Central memory CD8-positive, alpha-beta T cell (primary cell): ENCODE results near the gene CDKL2.
"Not testable (repeated sequence)": the region's sequence is repeated elsewhere in the genome, so short reads cannot be mapped to it uniquely, and the experiment has no call there.

Experiments
- ATAC-seq: fragments of 150-1000 bp; cut with Tn5 transposase; replicated peaks from 2 replicates; pipeline ENCODE4 v1.10.0; 2022; ENCODE audit warnings: mild to moderate bottlenecking, moderate FRiP score, moderate number of reproducible peaks; ENCODE audit not compliant: poor library complexity, severe bottlenecking; ENCODE audit errors: extremely low read depth
- DNase-seq, 2 donors: peaks; one replicate each; pipeline ENCODE4 v3.0.0; 2021; ENCODE audit warnings: low spot score in 2 of 2
- H3K27ac Mint-ChIP-seq: one replicate; pipeline ENCODE4 v1.8.0; 2022; ENCODE audit warnings: low read depth, mild to moderate bottlenecking, moderate library complexity, mixed read lengths
- H3K27me3 Mint-ChIP-seq: one replicate; pipeline ENCODE4 v1.8.0; 2022; ENCODE audit warnings: mixed read lengths
- H3K36me3 Mint-ChIP-seq: one replicate; pipeline ENCODE4 v1.8.0; 2022; ENCODE audit warnings: mild to moderate bottlenecking, moderate library complexity, mixed read lengths; ENCODE audit not compliant: insufficient read depth
- H3K4me1 Mint-ChIP-seq: one replicate; pipeline ENCODE4 v1.8.0; 2022; ENCODE audit warnings: mixed read lengths
- H3K4me3 Mint-ChIP-seq: one replicate; pipeline ENCODE4 v1.8.0; 2022; ENCODE audit warnings: mild to moderate bottlenecking, moderate library complexity, mixed read lengths
- H3K9me3 Mint-ChIP-seq: one replicate; pipeline ENCODE4 v1.8.0; 2022; ENCODE audit warnings: mixed read lengths

Gene CDKL2

DNA sequence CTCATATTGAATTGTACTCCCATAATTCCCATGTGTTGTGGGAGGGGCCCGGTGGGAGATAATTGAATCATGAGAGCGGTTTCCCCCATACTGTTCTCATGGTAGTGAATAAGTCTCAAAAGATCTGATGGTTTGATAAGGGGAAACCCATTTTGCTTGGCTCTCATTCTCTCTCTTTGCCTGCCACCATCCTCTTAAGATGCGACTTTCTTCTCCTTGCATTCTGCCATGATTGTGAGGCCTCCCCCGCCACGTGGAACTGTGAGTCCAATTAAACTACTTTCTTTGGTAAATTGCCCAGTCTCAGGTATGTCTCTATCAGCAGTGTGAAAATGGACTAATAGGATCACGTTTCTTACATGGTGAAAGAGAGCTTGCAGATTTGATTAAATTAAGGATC is 93.0 kb downstream of the CDKL2 start:
- not testable (repeated sequence) for H3K27ac Mint-ChIP-seq, H3K27me3 Mint-ChIP-seq, ATAC-seq, H3K4me3 Mint-ChIP-seq, H3K9me3 Mint-ChIP-seq, H3K36me3 Mint-ChIP-seq, H3K4me1 Mint-ChIP-seq, DNase-seq

GRCh38 chr4:75533926-75534325 is 96.4 kb downstream of the CDKL2 start:
- not testable (repeated sequence) for H3K27ac Mint-ChIP-seq, H3K4me3 Mint-ChIP-seq, H3K27me3 Mint-ChIP-seq, H3K4me1 Mint-ChIP-seq, ATAC-seq, DNase-seq
- H3K36me3 Mint-ChIP-seq = peaks cover 19% of the 10 kb centered on the region
- H3K9me3 Mint-ChIP-seq = peaks cover 11% of the 10 kb centered on the region

GRCh38 chr4:75533339-75533887 is 96.9 kb downstream of the CDKL2 start:
- not testable (repeated sequence) for H3K27me3 Mint-ChIP-seq, ATAC-seq, H3K27ac Mint-ChIP-seq, DNase-seq, H3K4me1 Mint-ChIP-seq, H3K4me3 Mint-ChIP-seq
- Mint-ChIP-seq H3K9me3 (peaks cover 11% of the 10 kb centered on the region), H3K36me3 (peaks cover 19% of the 10 kb centered on the region)

DNA sequence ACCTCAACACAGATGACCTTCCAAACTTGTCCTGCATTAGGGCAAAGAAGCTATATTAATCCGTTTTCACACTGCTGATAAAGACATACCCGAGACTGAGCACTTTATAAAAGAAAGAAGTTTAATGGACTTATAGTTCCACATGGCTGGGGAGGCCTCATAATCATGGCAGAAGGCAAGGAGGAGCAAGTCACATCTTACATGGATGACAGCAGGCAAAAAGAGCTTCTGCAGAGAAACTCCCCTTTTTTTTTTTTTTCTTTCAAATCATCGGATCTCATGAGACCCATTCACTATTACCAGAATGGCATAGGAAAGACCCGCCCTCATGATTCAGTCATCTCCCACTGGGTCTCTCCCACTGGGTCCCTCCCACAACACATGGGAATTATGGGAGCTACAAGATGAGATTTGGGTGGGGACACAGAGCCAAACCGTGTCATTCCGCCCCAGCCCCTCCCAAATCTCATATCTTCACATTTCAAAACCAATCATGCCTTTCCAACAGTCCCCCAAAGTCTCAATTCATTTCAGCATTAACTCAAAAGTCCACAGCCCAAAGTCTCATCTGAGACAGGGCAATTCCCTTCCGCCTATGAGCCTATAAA is 98.7 kb downstream of the CDKL2 start:
- H3K4me1 Mint-ChIP-seq, ATAC-seq, DNase-seq, H3K27me3 Mint-ChIP-seq, H3K4me3 Mint-ChIP-seq, H3K27ac Mint-ChIP-seq: not testable (repeated sequence)
- H3K9me3 Mint-ChIP-seq = peaks cover 11% of the 10 kb centered on the region
- H3K36me3 Mint-ChIP-seq = peaks cover 32% of the 10 kb centered on the region

DNA sequence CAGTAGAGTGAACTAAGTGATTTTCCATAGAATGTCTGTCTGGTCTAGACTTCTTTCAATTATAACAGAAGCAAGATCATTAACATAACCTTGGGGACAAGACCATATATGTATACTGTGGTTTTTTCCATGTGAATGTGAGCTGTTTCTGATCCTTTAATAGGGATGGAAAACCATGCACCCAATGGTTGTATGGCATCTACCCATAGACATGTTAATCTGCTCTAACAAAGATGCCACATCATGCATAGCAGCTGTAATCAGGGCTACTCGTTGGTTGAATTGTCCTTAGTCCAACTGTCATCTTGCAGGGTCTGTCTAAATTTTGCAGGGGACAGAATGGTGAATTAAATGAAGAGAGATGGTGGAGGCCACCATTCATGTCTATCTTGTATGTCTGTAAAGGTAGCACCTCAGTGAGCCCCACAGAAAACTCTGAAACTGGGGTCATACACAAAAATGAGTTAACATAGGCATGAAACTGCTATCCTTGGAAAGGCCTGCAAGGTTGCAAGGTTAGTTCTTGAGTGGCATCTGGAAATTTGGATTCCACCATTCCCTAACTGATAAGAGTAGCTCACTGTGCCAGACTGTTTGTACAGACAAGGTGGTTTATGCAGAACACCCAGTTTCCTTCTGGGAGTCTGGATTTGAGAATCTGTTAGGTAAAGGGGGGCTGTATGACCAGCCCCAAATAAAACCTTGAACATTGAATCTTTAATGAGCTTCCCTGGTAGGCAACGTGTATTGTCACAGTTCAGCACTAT is 99.6 kb downstream of the CDKL2 start:
- Mint-ChIP-seq H3K36me3 (peaks cover 41% of the 10 kb centered on the region), H3K27ac (no peak overlapping the region), H3K9me3 (peaks cover 11% of the 10 kb centered on the region), H3K4me3 (no peak overlapping the region), H3K27me3 (no peaks in the 10 kb centered on the region), H3K4me1 (peaks cover 6% of the 10 kb centered on the region)
- DNase-seq (no peak), ATAC-seq (no peak)
